Ovary (tissue), 3 donors: ENCODE measurements around the gene SIL1.

Source experiments
- EP300 ChIP-seq: sonication (generic); formaldehyde crosslinking; IDR thresholded peaks from one replicate; pipeline ENCODE4 v1.6.1; 2017; ENCODE audit warnings: antibody characterized with exemption
- TF ChIP-seq, protein P1 (sequence below), 3 donors: fragments of 450-650 bp in 2 of 3; fragments of 200-600 bp in 1 of 3; IDR thresholded peaks; one replicate each; pipeline versions ENCODE4 v1.5.1 to v1.8.0; 2016 to 2022; ENCODE audit warnings: antibody characterized with exemption in 3 of 3, mild to moderate bottlenecking in 1 of 3
- donor health status: DM: no; HTN: no; CAD: no.

DNA sequence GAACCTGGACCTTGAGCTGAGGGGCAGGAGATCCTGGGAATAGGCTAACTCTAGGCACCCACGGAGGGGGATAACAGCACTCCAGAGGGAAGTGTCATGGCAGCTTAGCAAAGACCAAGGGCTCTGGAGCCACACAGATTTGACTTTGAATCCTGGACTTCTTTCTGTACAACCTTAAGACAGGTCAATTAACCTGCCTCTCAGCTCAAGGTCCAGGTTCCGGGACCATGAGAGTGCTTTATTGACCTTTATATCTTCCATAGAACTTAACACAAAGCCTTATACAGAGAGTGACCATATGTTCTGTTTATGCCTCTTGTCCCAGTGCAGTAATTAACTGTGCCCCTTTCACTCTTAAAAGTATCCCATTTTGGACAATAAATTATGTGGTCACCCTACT lies 232.5 kb downstream of the SIL1 start:
- TF ChIP-seq, protein P1, sequence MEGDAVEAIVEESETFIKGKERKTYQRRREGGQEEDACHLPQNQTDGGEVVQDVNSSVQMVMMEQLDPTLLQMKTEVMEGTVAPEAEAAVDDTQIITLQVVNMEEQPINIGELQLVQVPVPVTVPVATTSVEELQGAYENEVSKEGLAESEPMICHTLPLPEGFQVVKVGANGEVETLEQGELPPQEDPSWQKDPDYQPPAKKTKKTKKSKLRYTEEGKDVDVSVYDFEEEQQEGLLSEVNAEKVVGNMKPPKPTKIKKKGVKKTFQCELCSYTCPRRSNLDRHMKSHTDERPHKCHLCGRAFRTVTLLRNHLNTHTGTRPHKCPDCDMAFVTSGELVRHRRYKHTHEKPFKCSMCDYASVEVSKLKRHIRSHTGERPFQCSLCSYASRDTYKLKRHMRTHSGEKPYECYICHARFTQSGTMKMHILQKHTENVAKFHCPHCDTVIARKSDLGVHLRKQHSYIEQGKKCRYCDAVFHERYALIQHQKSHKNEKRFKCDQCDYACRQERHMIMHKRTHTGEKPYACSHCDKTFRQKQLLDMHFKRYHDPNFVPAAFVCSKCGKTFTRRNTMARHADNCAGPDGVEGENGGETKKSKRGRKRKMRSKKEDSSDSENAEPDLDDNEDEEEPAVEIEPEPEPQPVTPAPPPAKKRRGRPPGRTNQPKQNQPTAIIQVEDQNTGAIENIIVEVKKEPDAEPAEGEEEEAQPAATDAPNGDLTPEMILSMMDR (IDR thresholded peaks at IDR 0.05): no peak
- TF ChIP-seq EP300: no peak
